ENCODE results near the gene CNTNAP5. TPM values are rescaled to one million over a fixed set of nuclear protein-coding genes. Genes with fewer than 3 reads are reported as not detected.

The CNTNAP5 gene
- total RNA-seq, 4 donors from 2014 or later, result 0.20 to 1.4 (median 0.68) TPM; not detected in 1

- in situ Hi-C loops (cut with MboI; ENCODE audit: low pct_ligation_motif_present in 1 of 4, low pct_unique_long_range_greater_than_20kb in 1 of 4, low sequenced_read_pairs in 3 of 4) (no loop called here), intact Hi-C loops (cut with DNase I; ENCODE audit: low total_unique reads) (no loop called here)
- Histone ChIP-seq H3K9me3 (no peaks in the 10 kb centered on the region), H3K27ac (no peak overlapping the region), H3K27me3 (no peaks in the 10 kb centered on the region), H3K4me3 (no peak overlapping the region), H3K4me1 (no peaks in the 10 kb centered on the region), H3K36me3 (no peaks in the 10 kb centered on the region)
- TF ChIP-seq EP300 (IDR thresholded peaks at IDR 0.05; ENCODE audit: low read depth), result no peak
- no peak for TF ChIP-seq POLR2AphosphoS5 (IDR thresholded peaks at IDR 0.05)
- no peak for TF ChIP-seq POLR2A (IDR thresholded peaks at IDR 0.05)
- TF ChIP-seq CTCF (IDR thresholded peaks at IDR 0.05), result no peak
- DNase-seq, result no peak
- 80 to 100% methylated on average over 1 to 3 of the region's 3 CpGs for WGBS, 2 donors (ENCODE audit: low coverage in 1 of 2)
These were observed 728.8 kb downstream of the CNTNAP5 start for GRCh38 chr2:124753842-124754241.

- Histone ChIP-seq H3K36me3 (no peaks in the 10 kb centered on the region), H3K27ac (no peak overlapping the region), H3K4me1 (no peaks in the 10 kb centered on the region), H3K27me3 (no peaks in the 10 kb centered on the region), H3K4me3 (no peak overlapping the region), H3K9me3 (no peaks in the 10 kb centered on the region)
- WGBS, 2 donors (ENCODE audit: low coverage in 1 of 2), result 64% methylated on average over 1 of the region's 1 CpG; no CpG with 5 or more reads in 1 of the 2 donors
- no peak for DNase-seq
- intact Hi-C loops (cut with DNase I; ENCODE audit: low total_unique reads), result no loop called here
- in situ Hi-C loops (cut with MboI; ENCODE audit: low pct_ligation_motif_present in 1 of 4, low pct_unique_long_range_greater_than_20kb in 1 of 4, low sequenced_read_pairs in 3 of 4), result no loop called here
- TF ChIP-seq POLR2A (IDR thresholded peaks at IDR 0.05), result no peak
- TF ChIP-seq CTCF (IDR thresholded peaks at IDR 0.05), result no peak
- TF ChIP-seq EP300 (IDR thresholded peaks at IDR 0.05; ENCODE audit: low read depth), result no peak
- TF ChIP-seq POLR2AphosphoS5 (IDR thresholded peaks at IDR 0.05), result no peak
These were observed 730.3 kb downstream of the CNTNAP5 start for GRCh38 chr2:124755386-124755785.

- no peaks in the 10 kb centered on the region for H3K9me3 ChIP-seq
- H3K27me3 ChIP-seq, result no peaks in the 10 kb centered on the region
- intact Hi-C loops (cut with DNase I; ENCODE audit: low total_unique reads), result no loop called here
- H3K4me1 ChIP-seq, result no peaks in the 10 kb centered on the region
- H3K4me3 ChIP-seq, result no peak overlapping the region
- in situ Hi-C loops (cut with MboI; ENCODE audit: low pct_ligation_motif_present in 1 of 4, low pct_unique_long_range_greater_than_20kb in 1 of 4, low sequenced_read_pairs in 3 of 4), result no loop called here
- 75 to 79% methylated on average over 4 of the region's 4 CpGs for WGBS, 2 donors (ENCODE audit: low coverage in 1 of 2)
- H3K36me3 ChIP-seq, result no peaks in the 10 kb centered on the region
- no peak for DNase-seq
- H3K27ac ChIP-seq, result no peak overlapping the region
- TF ChIP-seq EP300 (IDR thresholded peaks at IDR 0.05; ENCODE audit: low read depth) (no peak), POLR2AphosphoS5 (IDR thresholded peaks at IDR 0.05) (no peak), POLR2A (IDR thresholded peaks at IDR 0.05) (no peak), CTCF (IDR thresholded peaks at IDR 0.05) (no peak)
These were observed 731.0 kb downstream of the CNTNAP5 start for GRCh38 chr2:124756048-124756447.

GRCh38 chr2:124762388-124762787 is 737.3 kb downstream of the CNTNAP5 start:
- WGBS, 2 donors (ENCODE audit: low coverage in 1 of 2), result 82% methylated on average over 1 of the region's 1 CpG; no CpG with 5 or more reads in 1 of the 2 donors
- Histone ChIP-seq H3K36me3 (no peaks in the 10 kb centered on the region), H3K4me1 (no peaks in the 10 kb centered on the region), H3K9me3 (no peaks in the 10 kb centered on the region), H3K27ac (no peak overlapping the region), H3K4me3 (no peak overlapping the region), H3K27me3 (no peaks in the 10 kb centered on the region)
- TF ChIP-seq POLR2A (IDR thresholded peaks at IDR 0.05), result no peak
- no peak for TF ChIP-seq EP300 (IDR thresholded peaks at IDR 0.05; ENCODE audit: low read depth)
- no peak for TF ChIP-seq CTCF (IDR thresholded peaks at IDR 0.05)
- no peak for TF ChIP-seq POLR2AphosphoS5 (IDR thresholded peaks at IDR 0.05)
- intact Hi-C loops (cut with DNase I; ENCODE audit: low total_unique reads) (no loop called here), in situ Hi-C loops (cut with MboI; ENCODE audit: low pct_ligation_motif_present in 1 of 4, low pct_unique_long_range_greater_than_20kb in 1 of 4, low sequenced_read_pairs in 3 of 4) (no loop called here)
- no peak for DNase-seq
